NCI-H146 treated with DMSO at 0.1 percent for 48 hours (cell line): ENCODE data around the gene TMEM97.
"Not testable (repeated sequence)": the region's sequence is repeated elsewhere in the genome, so short reads cannot be mapped to it uniquely, and the experiment has no call there.

ENCODE experiments used
- DNase-seq: peaks from one replicate; lab custom pipeline; 2025; ENCODE audit not compliant: unreplicated experiment; lab: John Stamatoyannopoulos, UW

Gene TMEM97

GRCh38 chr17:28335959-28336871 is 17.2 kb downstream of the TMEM97 start:
- peak; percentile 60 for DNase-seq

DNA sequence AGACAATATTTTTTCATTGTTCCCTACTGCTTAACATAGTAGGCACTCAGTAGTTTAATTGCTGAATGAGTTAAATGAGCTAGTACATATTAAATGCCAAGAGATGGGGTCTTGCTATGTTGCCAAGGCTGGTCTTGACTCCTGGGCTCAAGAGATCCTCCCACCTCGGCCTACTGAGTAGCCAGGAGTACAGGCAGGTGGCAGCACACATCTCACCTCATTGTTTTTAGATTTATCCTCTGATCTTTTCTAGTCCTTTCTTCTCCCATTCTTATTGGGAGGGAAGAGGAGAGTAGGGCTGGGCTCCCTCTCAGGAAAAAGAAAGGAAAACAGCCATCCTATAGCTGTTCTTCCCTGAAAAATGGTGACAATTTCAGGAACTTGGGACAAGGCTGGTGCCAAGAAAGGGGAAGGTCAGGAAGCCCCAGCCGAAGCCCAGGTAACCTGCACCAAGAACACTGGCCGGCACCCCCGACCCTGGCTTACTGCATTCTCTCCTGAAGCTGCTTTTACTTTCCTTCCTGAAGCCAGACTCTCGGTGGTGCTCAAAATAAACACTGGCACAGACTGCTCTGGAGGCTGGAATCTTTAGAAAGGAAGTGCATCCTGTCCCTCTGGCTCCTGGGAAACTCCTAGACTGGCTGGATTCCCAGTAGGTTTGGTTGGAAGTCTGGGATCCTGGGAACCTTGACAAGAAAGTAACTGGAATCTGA is 19.2 kb downstream of the TMEM97 start:
- DNase-seq = no peak

DNA sequence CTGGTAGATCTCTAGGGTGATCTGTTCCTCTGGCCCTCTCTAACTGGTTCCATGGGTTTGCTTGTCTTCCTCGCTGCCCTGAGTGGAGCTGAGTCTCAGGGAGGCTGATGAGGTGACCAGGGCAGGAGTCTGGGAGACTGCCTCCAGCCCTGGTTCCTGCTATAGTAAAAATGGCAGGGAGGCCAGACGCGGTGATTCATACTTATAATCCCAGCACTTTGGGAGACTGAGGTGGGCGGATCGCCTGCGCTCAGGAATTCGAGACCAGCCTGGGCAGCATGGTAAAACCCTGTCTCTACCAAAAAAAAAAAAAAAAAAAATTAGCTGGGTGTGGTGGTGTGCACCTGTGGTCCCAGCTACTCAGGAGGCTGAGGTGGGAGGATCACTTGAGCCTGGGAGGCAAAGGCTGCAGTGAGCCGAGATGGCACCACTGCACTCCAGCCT is 19.8 kb downstream of the TMEM97 start:
- not testable (repeated sequence) for DNase-seq

GRCh38 chr17:28339431-28339830 is 20.4 kb downstream of the TMEM97 start:
- DNase-seq = no peak

DNA sequence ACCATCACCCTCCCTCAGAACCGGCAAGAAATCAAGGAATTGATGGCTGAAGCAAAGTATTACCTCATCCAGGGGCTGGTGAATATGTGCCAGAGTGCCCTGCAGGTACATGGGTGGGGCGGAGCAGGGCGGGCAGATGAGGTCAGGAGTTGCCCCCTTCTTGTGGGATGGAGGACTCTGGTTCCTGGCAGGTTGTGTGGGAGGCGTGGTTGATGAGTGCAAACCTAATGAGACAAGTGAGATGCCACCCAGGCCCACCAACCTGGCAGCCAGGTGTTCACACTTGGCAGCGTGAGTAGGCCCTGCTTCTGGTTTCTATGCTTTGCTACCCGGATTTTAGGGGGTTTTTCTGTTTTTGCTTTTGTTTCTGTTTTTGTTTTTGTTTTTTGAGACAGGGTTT is 21.4 kb downstream of the TMEM97 start:
- DNase-seq = no peak

DNA sequence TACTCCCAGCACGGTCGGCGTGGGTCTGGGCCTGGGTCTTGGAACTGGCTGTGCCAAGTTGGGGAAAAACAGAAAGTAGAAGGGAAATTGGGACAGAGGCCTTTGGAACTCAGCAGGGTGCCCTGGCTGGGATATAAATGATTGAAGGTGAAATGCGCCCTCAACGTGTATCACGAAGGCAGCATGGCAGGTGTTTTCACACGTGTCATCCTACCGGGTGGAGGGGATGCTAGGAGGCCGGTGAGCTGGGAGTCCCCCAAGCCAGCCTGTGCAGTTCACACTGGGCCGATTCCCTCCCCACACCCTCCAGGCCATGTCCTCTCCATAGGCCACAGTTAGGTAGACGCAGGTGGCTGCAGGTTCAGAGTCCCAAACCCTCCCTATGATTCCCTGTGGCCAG is 22.5 kb downstream of the TMEM97 start:
- no peak for DNase-seq

DNA sequence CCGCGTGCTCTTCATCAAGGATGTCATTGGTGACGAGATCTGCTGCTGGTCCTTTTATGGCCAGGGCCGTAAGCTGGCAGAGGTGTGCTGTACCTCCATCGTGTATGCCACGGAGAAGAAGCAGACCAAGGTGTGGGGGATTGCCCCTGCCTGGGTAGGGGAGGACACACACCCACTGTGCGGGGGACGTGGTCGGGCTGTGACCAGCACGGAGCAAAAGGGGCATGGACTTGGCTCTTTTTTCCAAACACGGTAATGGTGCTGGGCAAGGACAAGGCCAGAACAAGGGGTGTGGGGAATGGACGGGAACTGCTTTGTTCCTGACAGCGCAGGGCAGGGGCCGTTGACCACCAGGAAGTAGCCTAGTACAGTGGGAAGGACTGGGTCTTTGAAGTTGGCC is 23.3 kb downstream of the TMEM97 start:
- no peak for DNase-seq

GRCh38 chr17:28343491-28343932 is 24.5 kb downstream of the TMEM97 start:
- DNase-seq = no peak

- no peak for DNase-seq
Observed at GRCh38 chr17:28344011-28344410, 25.0 kb downstream of the TMEM97 start.

GRCh38 chr17:28344435-28344901 is 25.5 kb downstream of the TMEM97 start:
- no peak for DNase-seq

- DNase-seq = no peak
Observed at GRCh38 chr17:28345419-28346198, 26.6 kb downstream of the TMEM97 start.

DNA sequence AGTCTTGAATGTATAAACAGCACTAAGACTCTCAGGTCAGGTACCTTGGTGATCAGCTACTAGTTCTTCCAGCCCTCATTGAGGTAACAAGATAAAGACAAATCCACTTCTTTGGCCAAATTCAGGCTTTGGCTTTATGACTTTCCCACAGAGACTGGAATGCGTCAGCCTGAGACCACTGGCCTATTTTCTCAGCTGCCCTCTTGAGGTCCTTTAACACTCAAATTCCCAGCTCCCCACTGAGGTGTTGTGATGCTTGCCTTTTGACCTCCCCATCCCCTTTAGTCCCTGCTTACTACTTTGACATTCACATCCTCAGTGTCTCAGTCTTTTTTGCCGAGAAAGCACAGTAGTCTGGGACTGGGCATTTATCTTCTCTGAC is 27.2 kb downstream of the TMEM97 start:
- DNase-seq = no peak

DNA sequence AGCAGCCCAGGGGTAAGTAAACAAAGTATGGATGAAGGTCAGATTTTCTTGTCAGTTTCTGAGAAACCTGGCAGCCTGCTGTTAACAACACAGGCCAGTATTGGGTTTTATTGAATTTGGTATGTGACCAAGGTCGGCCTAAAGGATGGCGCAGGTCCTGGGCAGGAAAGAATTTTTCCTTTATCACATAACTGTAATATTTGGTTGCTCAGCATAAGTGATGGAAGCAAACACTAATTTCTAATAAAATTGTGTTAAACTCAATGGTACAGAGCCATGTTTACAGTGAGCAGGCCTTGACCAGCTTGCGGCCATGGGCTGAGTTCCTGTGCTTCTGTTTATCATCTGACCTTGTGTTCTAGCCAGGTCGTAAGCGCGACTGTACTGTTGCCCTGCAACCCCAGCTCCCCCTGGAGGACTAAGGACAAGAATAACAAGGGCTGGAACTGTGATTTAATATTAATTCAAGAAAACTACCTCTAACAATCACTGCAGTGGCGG is 27.8 kb downstream of the TMEM97 start:
- no peak for DNase-seq

DNA sequence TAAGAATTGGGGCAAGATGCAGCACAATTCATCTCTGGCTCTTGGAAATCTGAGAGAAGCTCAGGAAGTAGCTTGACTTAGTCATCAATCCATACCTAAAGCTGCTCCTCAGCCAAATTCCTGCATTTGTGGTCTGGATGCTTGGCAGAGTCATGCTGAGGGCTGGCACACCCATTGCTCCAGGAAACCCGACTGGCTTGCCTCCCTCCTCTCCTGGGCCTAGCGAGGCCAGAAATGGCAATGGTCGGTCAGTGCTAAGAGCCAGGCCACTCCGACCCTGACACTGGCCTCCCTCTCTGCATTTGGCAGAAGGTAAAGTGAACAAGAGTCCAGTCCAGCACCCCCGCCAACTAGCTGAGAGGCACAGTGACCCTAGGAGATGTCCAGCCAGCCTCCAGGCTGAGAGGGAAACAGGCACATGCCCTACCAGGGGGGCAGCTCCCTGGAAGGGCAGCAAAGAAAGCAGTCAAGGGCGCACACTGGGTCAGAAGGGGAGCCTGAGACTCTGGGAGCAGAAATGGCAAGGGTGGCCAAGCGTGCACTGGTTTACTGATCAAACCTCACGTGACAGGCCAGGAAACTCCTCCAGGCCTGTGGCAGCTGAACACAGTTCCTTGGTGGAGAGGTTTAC is 28.4 kb downstream of the TMEM97 start:
- DNase-seq = no peak

DNA sequence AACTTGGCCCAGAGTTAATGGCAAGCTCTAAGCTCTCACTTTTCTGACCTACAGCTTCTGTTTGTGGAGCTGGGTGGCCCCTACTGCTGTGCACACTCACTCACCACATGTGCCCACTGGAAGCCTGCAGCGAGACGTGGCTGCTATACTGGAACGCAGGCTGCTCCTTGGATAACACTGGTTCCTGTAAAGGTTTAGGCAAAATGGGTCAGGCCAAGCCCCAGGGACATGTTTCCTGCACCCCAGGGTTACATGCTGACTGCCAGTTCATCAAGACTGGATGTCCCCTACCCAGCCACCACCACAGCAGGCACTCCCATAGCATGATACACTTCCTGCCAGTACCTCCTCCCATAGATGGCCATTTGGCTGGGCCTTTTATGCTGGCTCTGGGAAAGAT is 30.0 kb downstream of the TMEM97 start:
- no peak for DNase-seq

DNA sequence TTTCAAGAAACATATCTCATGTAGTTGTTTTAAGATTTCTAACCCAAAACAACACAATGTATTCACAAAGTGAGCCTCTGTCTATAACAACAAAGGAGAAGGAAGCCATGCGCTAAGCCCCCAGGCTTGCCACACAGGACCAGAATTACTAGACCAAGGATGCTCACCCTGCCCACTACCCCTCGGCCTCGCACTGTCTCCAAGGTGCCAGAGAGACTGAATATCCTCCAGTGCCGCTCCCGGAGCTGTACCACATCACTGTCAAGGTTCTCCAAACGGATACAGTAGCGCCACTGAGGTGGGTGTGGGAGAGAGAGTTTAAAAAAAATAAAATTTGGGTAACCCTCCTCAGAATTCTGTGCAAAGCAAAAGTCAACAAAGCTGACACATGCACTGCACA is 31.3 kb downstream of the TMEM97 start:
- DNase-seq = no peak

DNA sequence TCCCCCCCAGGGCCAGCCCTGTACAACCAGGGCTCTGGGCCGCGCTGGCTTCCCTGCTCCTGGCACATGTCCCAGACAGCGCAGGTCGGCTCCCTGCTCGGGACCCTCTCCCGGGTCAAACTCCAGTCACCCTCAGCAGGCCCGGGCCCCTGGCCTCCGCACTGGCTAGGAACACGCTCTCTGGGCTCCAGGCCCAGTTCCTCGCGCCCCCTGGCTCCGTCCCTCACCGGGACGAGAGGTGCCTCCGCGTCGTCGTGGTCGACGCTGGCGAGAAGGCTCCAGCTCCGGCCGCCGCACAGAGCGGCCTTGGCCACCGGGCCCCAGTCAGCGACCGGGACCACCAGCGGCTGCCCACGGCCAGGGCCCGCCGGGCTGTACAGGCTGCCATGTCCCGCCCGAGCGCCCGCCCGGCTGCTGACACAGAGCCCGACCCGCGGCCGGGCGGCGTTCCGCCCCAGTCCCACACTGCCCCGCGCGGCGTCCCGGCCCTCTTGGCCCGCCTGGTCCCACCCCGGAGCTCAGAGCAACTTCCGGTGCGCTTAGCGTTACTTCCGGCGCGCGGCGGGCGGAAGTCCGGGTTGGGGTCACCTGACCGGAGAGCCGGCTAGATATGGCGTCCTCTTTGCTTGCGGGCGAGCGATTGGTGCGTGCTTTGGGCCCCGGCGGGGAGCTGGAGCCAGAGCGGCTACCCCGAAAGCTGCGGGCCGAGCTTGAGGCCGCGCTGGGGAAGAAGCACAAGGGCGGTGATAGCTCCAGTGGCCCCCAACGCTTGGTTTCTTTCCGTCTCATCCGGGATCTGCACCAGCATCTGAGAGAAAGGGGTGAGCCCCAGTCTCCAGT is 38.3 kb downstream of the TMEM97 start, which contains the start of gene POLDIP2:
POLDIP2 (minus strand) TSS at position 467 of the 840 bp plus-strand sequence; CDS start at position 388, 79 bp downstream.
- DNase-seq = peak; percentile 73

- no peak for DNase-seq
Observed at GRCh38 chr17:28357901-28358197, 38.8 kb downstream of the TMEM97 start.

DNA sequence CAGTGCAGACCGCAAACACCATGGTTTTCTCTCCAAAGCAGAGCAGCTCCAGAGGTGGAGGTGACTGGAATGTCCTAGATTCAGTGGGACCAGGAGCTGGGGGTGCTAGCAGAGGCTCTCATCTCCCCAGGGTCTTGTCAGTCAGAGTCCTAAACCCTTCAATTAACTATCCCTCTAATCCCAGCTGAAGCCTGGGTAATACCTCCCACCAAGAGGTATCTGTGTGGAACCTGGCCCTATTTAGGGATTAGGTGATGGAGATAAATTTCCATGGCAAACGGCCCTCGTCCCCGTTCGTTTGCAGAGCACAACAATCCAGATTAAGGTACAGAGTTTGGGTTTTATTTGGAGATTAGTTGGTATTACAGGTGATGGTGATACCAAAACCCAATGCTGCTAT is 44.2 kb downstream of the TMEM97 start:
- DNase-seq = no peak
